Psoas muscle (tissue), 8 donors: ENCODE measurements around the gene TNFRSF14. TPM values are rescaled to one million over a fixed set of nuclear protein-coding genes. Genes with fewer than 3 reads are reported as not detected.

Experiments
- ATAC-seq, 4 donors: fragments of 200-7000 bp; cut with Tn5 transposase; one replicate each; pipeline ENCODE4 v1.9.1; 2020; ENCODE audit warnings: moderate library complexity in 3 of 4, mild to moderate bottlenecking in 2 of 4
- DNase-seq, 2 donors: peaks; one replicate each; pipeline ENCODE4 v3.0.0-alpha.2; 2020
- H3K27ac ChIP-seq: fragments of 200-600 bp; one replicate; pipeline ENCODE4 v1.8.0; 2022
- H3K27me3 ChIP-seq, 3 donors: fragments of 200-600 bp in 1 of 3; one replicate each; pipeline versions ENCODE4 v1.6.1 to v1.8.0; 2013 to 2022; ENCODE audit warnings: low read length in 2 of 3, mild to moderate bottlenecking in 2 of 3, moderate library complexity in 1 of 3; ENCODE audit not compliant: insufficient read depth in 3 of 3
- H3K36me3 ChIP-seq, 2 donors: fragments of 200-600 bp in 1 of 2; one replicate each; pipeline versions ENCODE4 v1.6.1 to v1.8.0; 2013 to 2022; ENCODE audit warnings: low read depth in 1 of 2, mild to moderate bottlenecking in 1 of 2, moderate library complexity in 1 of 2; ENCODE audit not compliant: insufficient read depth in 1 of 2
- H3K4me1 ChIP-seq: fragments of 200-600 bp; one replicate; pipeline ENCODE4 v1.8.0; 2022
- H3K4me3 ChIP-seq: fragments of 200-600 bp; one replicate; pipeline ENCODE4 v1.8.0; 2022; ENCODE audit warnings: mild to moderate bottlenecking
- H3K9me3 ChIP-seq: fragments of 200-600 bp; one replicate; pipeline ENCODE4 v1.8.0; 2022
- WGBS, 3 donors: extraction: QIAGEN DNeasy Blood & Tissue Kit; methylation state at CpG; one replicate each; pipeline versions ENCODE4 v1.1.6 to v1.1.7; 2013; 5-methylcytosine and 5-hydroxymethylcytosine counted together
- intact Hi-C, 2 donors: fragments of 100-400 bp; cut with DNase I; formaldehyde crosslinking; loops; one replicate each; pipeline versions ENCODE4 v1.11.0 to v1.14.2; 2022
- polyA plus RNA-seq, 3 donors: library from polyadenylated mRNA; stranded (reverse); fragments of 200-250 nt; gene quantifications; one replicate each; pipeline ENCODE4 v1.2.3, GENCODE V29; 2013
- total RNA-seq, 4 donors: library from RNA; stranded (reverse); fragmentation: NEBNext Ultra II Directional in 2 of 4; extraction: Animal tissue kit (Norgen Biotek cat#: 25700) in 2 of 4; gene quantifications; one replicate each; pipeline versions ENCODE4 v1.2.1 to v1.2.4, GENCODE V29; 2021 to 2023
- TF ChIP-seq, protein P1 (sequence below): fragments of 200-600 bp; IDR thresholded peaks from one replicate; pipeline ENCODE4 v1.8.0; 2022; ENCODE audit warnings: antibody characterized with exemption
- donor health status: healthy with polysubstance abuse.
- donor health status: DM: no; HTN: no; CAD: no; lungs with moderate emphysema.
- donor health status: Bipolar disorder and iron deficiency.
- donor health status: healthy.
- donor health status: DM: yes; HTN: yes; CAD: no.
- donor health status: DM: no; HTN: no; CAD: no.
- donor health status: DM: no; HTN: no; CAD: no.
- donor health status: DM: yes; HTN: yes; CAD: no.

Gene TNFRSF14
- total and polyA plus RNA-seq, 7 donors: 6.2 to 10.8 (median 8.2) TPM

DNA sequence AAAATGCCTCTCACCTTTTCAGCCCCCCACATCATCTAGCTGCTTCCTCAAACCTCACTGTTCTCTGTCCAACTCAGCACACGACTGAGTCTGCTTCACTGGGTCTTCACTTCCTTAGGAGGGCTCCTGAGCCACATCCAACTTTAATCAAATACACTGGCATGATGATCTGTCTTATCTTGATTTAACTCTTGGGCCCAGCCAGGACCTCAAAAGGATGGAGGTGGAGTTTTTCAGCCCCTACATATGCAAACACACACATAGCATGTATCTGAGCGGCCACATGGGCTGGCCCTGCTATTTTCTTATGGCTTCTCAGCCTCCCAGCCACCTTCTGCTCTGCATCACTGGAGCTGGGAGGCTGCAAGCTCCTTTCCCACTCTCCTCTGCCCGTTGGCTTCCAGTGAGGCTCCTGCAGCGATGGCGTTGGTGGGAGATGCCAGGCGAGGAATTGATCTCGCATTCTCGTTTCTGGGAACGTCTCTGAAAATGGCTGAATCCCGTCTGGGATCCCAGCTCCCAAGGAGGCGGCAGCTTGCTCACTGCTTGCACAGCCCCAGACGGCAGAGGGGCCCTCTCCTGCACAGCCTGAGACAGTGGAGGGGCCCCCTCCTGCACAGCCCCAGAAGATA, 28.6 kb downstream of the TNFRSF14 start:
- H3K4me1 ChIP-seq: peaks cover 3% of the 10 kb centered on the region
- no peaks in the 10 kb centered on the region for H3K36me3 ChIP-seq
- ATAC-seq: no peak
- TF ChIP-seq, protein P1, sequence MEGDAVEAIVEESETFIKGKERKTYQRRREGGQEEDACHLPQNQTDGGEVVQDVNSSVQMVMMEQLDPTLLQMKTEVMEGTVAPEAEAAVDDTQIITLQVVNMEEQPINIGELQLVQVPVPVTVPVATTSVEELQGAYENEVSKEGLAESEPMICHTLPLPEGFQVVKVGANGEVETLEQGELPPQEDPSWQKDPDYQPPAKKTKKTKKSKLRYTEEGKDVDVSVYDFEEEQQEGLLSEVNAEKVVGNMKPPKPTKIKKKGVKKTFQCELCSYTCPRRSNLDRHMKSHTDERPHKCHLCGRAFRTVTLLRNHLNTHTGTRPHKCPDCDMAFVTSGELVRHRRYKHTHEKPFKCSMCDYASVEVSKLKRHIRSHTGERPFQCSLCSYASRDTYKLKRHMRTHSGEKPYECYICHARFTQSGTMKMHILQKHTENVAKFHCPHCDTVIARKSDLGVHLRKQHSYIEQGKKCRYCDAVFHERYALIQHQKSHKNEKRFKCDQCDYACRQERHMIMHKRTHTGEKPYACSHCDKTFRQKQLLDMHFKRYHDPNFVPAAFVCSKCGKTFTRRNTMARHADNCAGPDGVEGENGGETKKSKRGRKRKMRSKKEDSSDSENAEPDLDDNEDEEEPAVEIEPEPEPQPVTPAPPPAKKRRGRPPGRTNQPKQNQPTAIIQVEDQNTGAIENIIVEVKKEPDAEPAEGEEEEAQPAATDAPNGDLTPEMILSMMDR: no peak
- no peaks in the 10 kb centered on the region for H3K9me3 ChIP-seq
- H3K27me3 ChIP-seq: peaks cover 0 to 16% (median 4%) of the 10 kb centered on the region in 3 donors
- peak overlapping the region; percentile 88 for H3K27ac ChIP-seq
- peak overlapping the region; percentile 87 for H3K4me3 ChIP-seq
- peak in 1 of 2 donors; percentile 38 for DNase-seq
- WGBS, 3 donors: 41 to 52% (median 43%) methylated on average over 12 of the region's 12 CpGs
- intact Hi-C loops: loop anchor here in 1 of 2 donors (5.0 kb wide), 1 partner anchor 1317 kb away; the partner anchor contains the start of gene C1orf174

DNA sequence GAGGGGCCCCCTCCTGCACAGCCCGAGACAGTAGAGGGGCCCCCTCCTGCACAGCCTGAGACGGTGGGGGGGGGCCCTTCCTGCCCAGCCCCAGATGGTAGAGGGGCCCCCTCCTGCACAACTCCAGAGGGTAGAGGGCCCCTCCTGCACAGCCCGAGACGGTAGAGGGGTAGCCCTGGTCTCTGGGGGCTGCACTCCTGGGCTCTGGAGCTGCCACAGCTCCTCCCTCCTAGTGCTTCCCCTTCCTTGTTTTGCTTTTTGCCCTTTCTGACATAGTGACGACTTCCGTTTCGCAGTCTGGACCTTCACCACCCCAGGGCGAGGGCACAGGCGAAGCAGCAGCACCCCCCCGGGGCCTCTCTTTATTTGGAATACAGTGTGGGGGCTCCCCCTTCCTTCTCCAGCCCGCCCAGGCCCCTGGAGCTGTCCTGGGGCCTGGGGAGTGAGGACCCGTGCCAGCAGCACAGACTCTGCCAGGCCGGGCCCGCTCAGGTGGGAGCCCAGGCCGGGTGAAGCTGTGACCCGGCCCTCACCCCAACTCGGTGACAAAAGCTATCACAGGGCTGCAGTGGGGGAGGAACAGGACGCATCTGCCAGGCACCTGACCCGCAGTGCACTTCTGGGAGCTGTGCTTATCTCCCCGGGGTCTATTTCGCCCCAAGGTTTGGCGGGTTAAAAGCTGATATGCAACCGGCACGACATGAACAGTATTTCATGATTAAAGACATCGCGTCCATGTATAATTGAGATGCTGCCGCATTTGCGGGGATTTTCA, 29.3 kb downstream of the TNFRSF14 start:
- Histone ChIP-seq H3K36me3 (no peaks in the 10 kb centered on the region), H3K4me3 (peak overlapping the region; percentile 87), H3K4me1 (peaks cover 3% of the 10 kb centered on the region), H3K27me3 (peaks cover 0 to 13% (median 3%) of the 10 kb centered on the region in 3 donors), H3K9me3 (no peaks in the 10 kb centered on the region), H3K27ac (peak overlapping the region; percentile 88)
- intact Hi-C loops: loop anchor here in 1 of 2 donors (5.0 kb wide), 1 partner anchor 1317 kb away; the partner anchor contains the start of gene C1orf174
- TF ChIP-seq, protein P1: no peak
- peak; percentile 11 to 43 (median 37) for ATAC-seq
- peak; percentile 55 to 78 for DNase-seq
- WGBS, 3 donors: 1 to 3% (median 2%) methylated on average over 26 to 28 of the region's 28 CpGs

DNA sequence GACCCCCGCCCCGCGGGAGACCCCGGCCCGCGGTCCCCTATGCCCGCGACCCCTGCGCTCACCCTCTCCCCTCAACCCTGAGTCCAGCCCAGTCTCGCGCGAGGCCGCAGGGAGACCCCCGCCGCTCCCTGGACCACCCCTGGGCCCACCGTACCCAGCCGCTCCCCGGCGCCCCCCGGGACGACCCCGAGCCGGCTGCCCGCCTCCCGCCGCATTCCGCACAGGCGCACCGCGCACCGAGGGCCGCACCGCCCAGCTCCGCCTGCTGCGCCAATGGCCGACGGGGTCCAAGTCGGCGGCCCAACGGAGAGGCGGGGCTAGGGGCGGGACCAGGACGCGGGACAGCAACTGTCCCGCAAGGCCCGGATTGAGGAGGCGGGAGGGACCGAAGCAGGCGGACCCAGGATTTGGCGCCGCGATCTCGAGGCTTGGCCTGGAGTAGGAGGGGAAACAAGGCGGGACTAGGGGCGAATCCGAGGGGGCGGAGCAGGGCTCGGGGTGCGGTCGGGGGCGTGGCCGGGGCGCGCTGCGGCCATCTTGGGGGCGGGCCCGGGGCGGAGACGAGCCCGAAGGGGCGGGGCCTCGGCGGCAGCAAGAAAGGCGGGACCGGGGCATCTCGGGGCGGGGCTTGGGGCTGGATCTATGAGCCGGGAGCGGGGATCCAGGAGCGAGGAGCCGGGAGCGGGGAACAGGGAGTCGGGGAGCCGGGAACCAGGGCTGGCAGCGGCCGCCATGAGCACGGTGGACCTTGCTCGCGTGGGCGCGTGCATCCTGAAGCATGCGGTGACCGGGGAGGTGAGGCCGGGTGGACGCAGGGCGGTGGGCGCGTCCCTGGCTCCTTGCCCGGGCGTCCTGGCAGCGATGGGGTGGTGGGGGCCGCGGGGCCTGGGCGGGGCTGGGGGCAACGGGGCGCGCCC, 30.2 kb downstream of the TNFRSF14 start, which contains the start of gene PRXL2B:
PRXL2B (plus strand) TSS at position 624 of the 917 bp plus-strand sequence; CDS start at position 733, 109 bp downstream.
- Histone ChIP-seq H3K27ac (peak within 1 kb of the TSS; percentile 88), H3K36me3 (no peaks in the 10 kb centered on the region), H3K9me3 (no peaks in the 10 kb centered on the region), H3K4me3 (peak within 1 kb of the TSS; percentile 87), H3K4me1 (peaks cover 3% of the 10 kb centered on the region), H3K27me3 (peaks cover 0 to 6% (median 2%) of the 10 kb centered on the region in 3 donors)
- 1% methylated on average over 92 to 107 of the region's 107 CpGs for WGBS, 3 donors
- peak; percentile 94 to 96 (median 94) for ATAC-seq
- DNase-seq: peak; percentile 99 to 100
- TF ChIP-seq, protein P1: no peak
- intact Hi-C loops: loop anchor here in 1 of 2 donors (5.0 kb wide), 1 partner anchor 1316 kb away; the partner anchor contains the start of gene C1orf174
